ENCODE results near the gene CYP4F2.

Gene CYP4F2

GRCh38 chr19:15897738-15898276 lies at the start of gene CYP4F2:
Gene CYP4F2 (minus strand): TSS chr19:15898074. CDS start chr19:15897611, 463 bp downstream.
- H3K4me3 ChIP-seq (ENCODE audit: low read depth, low read length): no peak within 1 kb of the TSS
- DNase-seq (ENCODE audit: low read depth): no peak
- no peak for TF ChIP-seq CTCF (conservative IDR thresholded peaks at IDR 0.05; ENCODE audit: low read depth, low read length)

GRCh38 chr19:15945301-15945700 lies 47.4 kb upstream of the CYP4F2 start:
- no peak for DNase-seq (ENCODE audit: low read depth)
- no peak for TF ChIP-seq CTCF (conservative IDR thresholded peaks at IDR 0.05; ENCODE audit: low read depth, low read length)
- H3K4me3 ChIP-seq (ENCODE audit: low read depth, low read length): no peak overlapping the region

GRCh38 chr19:15944401-15944800 lies 46.5 kb upstream of the CYP4F2 start:
- no peak for DNase-seq (ENCODE audit: low read depth)
- TF ChIP-seq CTCF (conservative IDR thresholded peaks at IDR 0.05; ENCODE audit: low read depth, low read length): no peak
- H3K4me3 ChIP-seq (ENCODE audit: low read depth, low read length): no peak overlapping the region

GRCh38 chr19:15937771-15938170 lies 39.9 kb upstream of the CYP4F2 start:
- H3K4me3 ChIP-seq (ENCODE audit: low read depth, low read length): no peak overlapping the region
- TF ChIP-seq CTCF (conservative IDR thresholded peaks at IDR 0.05; ENCODE audit: low read depth, low read length): no peak
- DNase-seq (ENCODE audit: low read depth): no peak

GRCh38 chr19:15936950-15937349 lies 39.1 kb upstream of the CYP4F2 start:
- no peak for DNase-seq (ENCODE audit: low read depth)
- H3K4me3 ChIP-seq (ENCODE audit: low read depth, low read length): no peak overlapping the region
- no peak for TF ChIP-seq CTCF (conservative IDR thresholded peaks at IDR 0.05; ENCODE audit: low read depth, low read length)

- DNase-seq (ENCODE audit: low read depth): no peak
- TF ChIP-seq CTCF (conservative IDR thresholded peaks at IDR 0.05; ENCODE audit: low read depth, low read length): no peak
- H3K4me3 ChIP-seq (ENCODE audit: low read depth, low read length): no peak overlapping the region
Observed at GRCh38 chr19:15936173-15936572, 38.3 kb upstream of the CYP4F2 start.

GRCh38 chr19:15935167-15935702 lies 37.4 kb upstream of the CYP4F2 start:
- no peak overlapping the region for H3K4me3 ChIP-seq (ENCODE audit: low read depth, low read length)
- no peak for DNase-seq (ENCODE audit: low read depth)
- TF ChIP-seq CTCF (conservative IDR thresholded peaks at IDR 0.05; ENCODE audit: low read depth, low read length): no peak
